LNCaP clone FGC (cell line): ENCODE results near the gene MITD1.

Experiments used
- DNase-seq: peaks from one replicate; pipeline ENCODE4 v3.0.0-alpha.2; 2011; ENCODE audit warnings: low read depth
- H3K4me3 ChIP-seq: 2 replicates; pipeline ENCODE4 v1.5.1; 2011; ENCODE audit warnings: mild to moderate bottlenecking, low read depth, low read length, control low read depth
- CTCF ChIP-seq: IDR thresholded peaks from 2 replicates; pipeline ENCODE4 v1.5.1; 2012; ENCODE audit warnings: mild to moderate bottlenecking; ENCODE audit not compliant: control insufficient read depth, insufficient read depth; ENCODE audit errors: extremely low read depth

The MITD1 gene

GRCh38 chr2:99181624-99182000, 754 bp upstream of the MITD1 start:
- H3K4me3 ChIP-seq, result peak overlapping the region; percentile 85
- no peak for DNase-seq
- no peak for TF ChIP-seq CTCF

GRCh38 chr2:99171377-99172140, 9.3 kb downstream of the MITD1 start:
- no peak overlapping the region for H3K4me3 ChIP-seq
- DNase-seq, result no peak
- TF ChIP-seq CTCF, result no peak

- no peak for TF ChIP-seq CTCF
- no peak overlapping the region for H3K4me3 ChIP-seq
- no peak for DNase-seq
Observed at GRCh38 chr2:99169534-99169933, 11.3 kb downstream of the MITD1 start.

GRCh38 chr2:99166218-99166617, 14.6 kb downstream of the MITD1 start:
- TF ChIP-seq CTCF, result no peak
- no peak overlapping the region for H3K4me3 ChIP-seq
- DNase-seq, result no peak

- no peak overlapping the region for H3K4me3 ChIP-seq
- TF ChIP-seq CTCF, result no peak
- no peak for DNase-seq
Observed at GRCh38 chr2:99159594-99159993, 21.3 kb downstream of the MITD1 start.

GRCh38 chr2:99158599-99158998, 22.3 kb downstream of the MITD1 start:
- H3K4me3 ChIP-seq, result no peak overlapping the region
- no peak for DNase-seq
- no peak for TF ChIP-seq CTCF

- no peak for TF ChIP-seq CTCF
- H3K4me3 ChIP-seq, result no peak overlapping the region
- no peak for DNase-seq
Observed at GRCh38 chr2:99156891-99157290, 24.0 kb downstream of the MITD1 start.
